NCI-H2227 (cell line): ENCODE results near the gene ZFP90.
"Not testable (repeated sequence)": the region's sequence is repeated elsewhere in the genome, so short reads cannot be mapped to it uniquely, and the experiment has no call there.

Experiments used
- DNase-seq: peaks from one replicate; lab custom pipeline; 2025; ENCODE audit not compliant: unreplicated experiment; lab: John Stamatoyannopoulos, UW

ZFP90 gene

GRCh38 chr16:68538880-68539701, at the start of gene ZFP90:
Gene ZFP90, plus strand, starts transcription at chr16:68539291. Its CDS starts 502 bp downstream, at chr16:68539793.
- peak; percentile 94 for DNase-seq

DNA sequence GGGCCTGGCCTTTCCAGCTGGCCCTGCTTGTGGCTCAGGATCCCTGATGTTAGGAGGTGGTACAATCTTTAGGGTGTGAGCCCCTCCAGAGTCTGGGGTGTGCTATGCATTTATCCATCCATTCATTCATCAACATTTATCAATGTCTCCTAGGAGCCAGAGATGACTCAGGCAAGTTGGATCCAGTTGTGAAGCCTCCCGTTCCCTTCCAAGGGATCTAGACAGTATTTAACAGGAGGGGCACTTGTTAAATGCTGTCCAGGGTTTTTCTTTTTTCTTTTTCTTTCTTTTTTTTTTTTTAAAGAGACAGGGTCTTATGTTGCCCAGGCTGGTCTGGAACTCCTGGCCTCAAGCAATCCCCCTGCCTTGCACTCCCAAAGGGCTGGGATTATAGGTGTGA, 48.7 kb upstream of the ZFP90 start:
- no peak for DNase-seq

GRCh38 chr16:68490829-68491575, 48.1 kb upstream of the ZFP90 start:
- no peak for DNase-seq

DNA sequence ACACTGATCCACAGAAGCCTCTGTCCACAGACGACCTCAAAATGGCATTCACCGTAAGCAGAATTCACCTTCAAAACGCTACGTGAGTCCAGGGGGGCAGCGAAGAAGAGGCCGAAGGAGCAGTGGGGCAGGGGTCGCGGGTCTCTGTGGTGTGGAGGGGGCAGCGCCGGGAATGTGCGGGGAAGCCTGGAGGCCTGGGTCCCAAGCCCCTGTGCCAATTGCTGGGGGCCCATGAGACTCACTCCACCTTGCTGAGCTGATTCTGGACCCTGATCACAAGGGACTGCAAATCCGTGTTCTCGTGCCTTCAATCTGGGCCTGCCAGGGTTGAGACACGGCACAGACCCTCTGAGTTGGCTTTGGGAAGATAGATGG, 47.5 kb upstream of the ZFP90 start:
- DNase-seq: no peak

DNA sequence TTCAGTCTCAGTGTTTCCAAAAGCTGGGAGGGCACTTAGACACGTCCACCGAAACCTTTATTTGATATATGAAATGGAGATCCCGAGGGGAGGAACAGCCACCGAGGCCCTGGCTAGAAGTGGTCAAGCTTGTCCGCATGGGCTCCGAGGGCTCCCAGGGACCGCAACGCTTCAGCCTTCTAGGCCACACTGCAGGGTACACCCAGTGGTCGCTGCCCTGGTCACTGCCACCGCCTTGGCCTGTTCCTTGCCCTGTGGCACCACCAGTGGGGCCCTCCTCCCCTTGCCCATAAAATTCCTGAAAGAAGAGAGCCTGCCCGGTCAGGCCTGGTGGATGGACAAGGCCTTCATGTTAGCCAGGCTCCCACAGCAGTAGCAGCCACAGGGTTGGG, 46.9 kb upstream of the ZFP90 start:
- no peak for DNase-seq

GRCh38 chr16:68492543-68493411, 46.3 kb upstream of the ZFP90 start:
- no peak for DNase-seq

DNA sequence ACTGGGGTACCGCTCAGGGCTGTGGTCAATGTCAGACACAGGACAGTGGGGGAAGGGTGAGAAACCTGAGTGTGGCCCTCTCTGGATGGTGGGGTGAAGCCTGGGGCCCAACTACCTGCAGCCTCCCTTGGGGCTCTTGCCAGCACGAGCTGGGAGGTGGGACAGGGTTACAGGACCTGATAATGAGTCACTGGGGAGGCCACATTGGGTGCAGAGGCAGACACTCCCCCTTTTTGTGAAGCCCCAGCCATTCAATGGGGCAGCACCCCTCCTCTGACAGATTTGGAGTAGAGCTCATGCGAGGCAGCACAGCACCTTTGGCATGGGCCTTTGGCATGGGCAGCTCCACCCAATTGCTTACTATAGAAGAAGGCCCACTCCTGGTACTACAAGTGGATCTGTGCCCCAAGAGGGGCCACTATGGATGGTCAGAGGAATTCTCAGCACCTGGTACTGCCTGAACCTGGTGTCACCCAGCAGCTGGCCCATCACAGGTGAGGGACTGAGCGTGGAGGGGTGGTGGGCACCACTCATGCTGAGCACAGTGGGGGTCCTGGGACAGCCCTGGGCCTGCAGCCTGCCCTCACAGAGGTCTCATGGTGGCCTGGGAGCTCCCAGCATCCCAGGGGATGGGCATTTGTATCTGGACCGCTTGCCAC, 45.5 kb upstream of the ZFP90 start:
- no peak for DNase-seq

- not testable (repeated sequence) for DNase-seq
These were observed 44.8 kb upstream of the ZFP90 start for GRCh38 chr16:68494261-68494660.

- no peak for DNase-seq
These were observed 42.4 kb upstream of the ZFP90 start for GRCh38 chr16:68496689-68497088.

DNA sequence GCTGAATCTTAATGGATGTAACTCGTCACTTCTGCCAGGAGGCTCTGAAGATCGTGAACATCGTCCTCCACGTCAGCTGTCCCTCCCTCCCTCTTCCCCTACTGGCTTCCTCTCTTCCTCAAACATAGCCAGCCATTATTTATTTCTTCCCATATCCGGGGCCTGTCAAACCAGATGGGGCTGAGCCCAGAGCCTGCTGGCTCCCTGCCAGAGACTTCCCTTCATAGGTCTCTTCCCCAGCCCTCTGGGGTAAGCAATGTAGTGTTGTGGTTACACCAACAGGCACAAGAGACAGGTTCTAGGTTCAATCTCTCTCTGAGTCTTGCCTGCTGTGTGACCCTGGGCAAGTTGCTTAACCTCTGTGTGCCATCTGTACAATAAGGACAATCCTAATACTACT, 40.1 kb upstream of the ZFP90 start:
- DNase-seq: no peak

GRCh38 chr16:68503334-68503733, 35.8 kb upstream of the ZFP90 start:
- DNase-seq: no peak

DNA sequence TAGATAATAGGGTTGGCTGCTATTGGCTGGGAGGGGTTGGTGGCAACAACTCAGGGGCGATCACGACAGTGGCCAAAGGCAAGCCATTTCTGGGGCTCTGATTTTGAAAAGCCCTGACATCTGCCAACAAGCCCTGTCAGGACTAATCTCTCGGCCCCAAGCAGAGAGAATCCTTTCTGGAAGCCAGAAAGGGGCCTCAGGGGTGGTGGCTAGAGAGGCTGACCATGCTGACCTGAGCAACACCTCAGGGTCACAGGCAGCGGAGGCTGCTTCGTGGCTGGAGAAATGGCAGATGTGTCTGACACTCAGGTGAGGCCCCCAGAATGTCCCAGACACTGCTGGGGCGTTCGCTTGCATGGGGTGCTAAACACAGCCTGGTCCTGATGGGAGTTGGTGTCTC, 35.0 kb upstream of the ZFP90 start:
- no peak for DNase-seq

DNA sequence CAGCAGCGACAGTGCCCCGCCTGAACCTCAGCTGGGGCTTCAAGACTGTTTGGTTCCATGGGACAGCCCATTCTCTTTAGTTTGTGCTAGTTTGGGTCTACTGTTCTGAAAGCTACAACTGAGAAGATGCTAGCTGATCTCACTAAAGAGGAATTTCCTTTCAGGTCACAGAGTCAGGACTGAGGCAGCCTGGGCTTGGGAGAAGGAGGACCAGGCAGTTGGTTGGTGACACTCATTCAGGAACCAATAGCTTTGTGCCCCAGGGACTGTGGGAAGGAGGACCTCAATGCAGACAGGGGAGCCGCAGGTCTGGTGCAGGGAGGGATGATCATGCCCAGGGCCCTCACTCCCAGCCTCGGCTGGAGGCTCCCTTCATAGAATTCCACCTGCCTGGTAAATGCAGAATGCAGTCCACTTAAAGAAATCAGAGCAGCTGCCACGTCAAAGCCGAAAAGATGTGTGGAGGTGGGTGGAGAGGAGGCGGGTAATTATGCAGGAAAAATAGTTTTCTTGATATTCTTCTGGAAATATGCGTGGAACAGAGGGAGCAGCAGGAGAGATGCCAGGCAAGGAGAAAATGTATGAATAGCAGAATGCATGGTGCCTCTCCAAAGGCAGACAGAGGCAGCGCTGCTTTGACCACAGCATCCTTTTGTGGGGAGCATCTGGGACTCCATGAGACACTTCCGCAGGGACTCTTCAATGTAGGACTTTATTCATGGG, 32.6 kb upstream of the ZFP90 start:
- no peak for DNase-seq

- DNase-seq: no peak
These were observed 31.1 kb upstream of the ZFP90 start for GRCh38 chr16:68508013-68508412.

DNA sequence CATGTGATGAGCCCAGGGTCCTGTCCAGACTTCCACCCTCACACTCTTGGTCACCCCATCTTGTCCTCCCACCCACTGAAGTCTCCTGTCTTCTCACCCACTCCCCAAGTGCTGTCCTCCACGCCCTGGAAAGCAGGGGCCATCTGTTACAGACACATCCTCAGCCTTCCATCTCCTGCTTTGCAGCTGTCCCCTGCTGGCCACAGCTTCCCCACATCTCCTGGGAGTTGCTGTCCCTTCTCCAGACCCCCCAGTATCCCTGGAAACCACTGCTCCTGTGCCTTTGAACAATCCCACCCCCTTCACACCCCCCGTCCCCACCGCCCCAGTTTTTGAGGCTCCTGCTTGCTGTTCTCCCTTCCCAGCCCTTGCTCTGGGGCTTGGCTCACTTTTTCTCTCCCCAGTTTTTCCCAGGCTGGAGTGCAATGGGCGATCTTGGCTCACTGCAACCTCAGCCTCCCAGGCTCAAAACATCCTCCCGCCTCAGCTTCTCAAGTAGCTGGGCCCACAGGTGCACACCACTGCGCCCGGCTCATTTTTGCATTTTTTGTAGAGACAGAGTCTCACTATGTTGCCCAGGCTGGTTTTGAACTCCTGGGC, 30.4 kb upstream of the ZFP90 start:
- DNase-seq: no peak

DNA sequence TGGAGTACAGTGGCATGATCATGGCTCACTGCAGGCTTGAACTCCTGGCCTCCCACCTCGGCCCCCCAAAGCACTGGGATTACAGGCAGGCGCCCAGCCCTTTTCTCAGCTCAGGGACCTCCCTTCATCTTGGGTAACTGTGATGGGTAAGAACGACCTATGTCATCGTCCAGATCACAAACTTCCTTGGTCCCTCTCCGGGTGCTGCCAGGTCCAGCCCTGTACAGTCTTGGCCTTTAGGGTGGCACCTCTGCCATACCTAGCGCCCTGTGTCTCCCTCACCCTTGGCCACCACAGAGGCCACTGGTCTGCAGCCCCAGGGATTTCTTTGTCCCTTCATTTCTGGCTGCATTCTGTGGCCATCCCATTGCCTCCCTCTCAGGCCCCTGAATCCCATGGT, 29.7 kb upstream of the ZFP90 start:
- DNase-seq: no peak

DNA sequence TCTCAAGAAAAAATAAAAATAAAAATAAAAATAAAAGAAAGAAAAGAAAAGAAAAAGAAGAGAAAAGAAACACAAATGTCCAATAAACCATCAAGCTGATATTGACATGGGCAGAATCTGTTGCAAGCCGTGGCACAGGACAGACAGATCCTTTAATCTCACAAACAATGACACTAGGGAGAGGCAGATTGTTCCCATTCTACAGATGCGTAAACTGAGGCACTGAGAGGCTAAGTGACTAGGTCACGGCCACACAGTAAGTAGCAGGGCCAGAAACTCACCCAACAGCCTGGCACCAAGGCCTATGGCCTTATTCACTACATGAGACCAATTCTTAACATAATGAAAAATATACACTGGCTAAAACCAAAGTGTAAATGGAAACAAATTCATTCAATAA, 28.3 kb upstream of the ZFP90 start:
- no peak for DNase-seq

- DNase-seq: no peak
These were observed 26.9 kb upstream of the ZFP90 start for GRCh38 chr16:68512183-68512582.

DNA sequence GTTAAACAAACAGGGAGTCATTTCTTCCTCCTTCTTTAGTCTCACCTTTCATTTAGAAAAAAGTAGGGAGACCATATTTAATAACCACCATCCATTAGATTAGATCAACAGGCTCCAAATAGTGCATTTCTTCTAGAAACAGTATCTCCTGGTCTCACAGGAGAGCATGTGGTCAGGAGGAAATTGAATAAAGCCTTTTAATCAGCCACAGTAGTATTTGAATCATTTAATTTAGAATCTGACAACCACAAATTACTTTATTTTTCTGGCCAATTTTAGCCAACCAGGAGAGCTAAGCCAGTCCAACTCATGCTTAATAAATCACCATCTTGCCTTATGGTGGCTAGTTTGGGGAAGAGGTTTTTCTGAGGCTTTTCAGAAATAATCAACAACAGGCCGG, 26.3 kb upstream of the ZFP90 start:
- no peak for DNase-seq

DNA sequence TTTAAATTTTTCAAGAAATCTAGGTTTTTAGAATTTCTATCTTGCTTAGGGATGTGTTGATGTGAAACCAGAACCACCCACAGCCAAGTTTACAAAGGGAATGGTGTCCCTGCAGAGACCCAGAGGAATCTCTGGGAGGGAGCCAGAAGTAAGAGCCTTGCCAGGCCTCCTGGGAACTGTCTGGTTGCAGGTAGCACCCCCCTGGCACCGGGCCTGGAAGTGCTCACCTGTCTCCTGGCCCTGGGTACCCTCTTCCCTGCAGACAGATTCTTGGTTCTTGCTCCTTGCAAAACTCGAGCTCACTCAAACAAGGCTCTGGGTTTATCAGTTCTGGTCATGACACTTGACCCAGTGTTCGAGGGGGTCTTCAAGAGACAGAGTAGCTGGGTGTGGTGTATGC, 24.6 kb upstream of the ZFP90 start:
- no peak for DNase-seq
